ENCODE results near the gene GTF2E1. TPM values are rescaled to one million over a fixed set of nuclear protein-coding genes. Genes with fewer than 3 reads are reported as not detected.
"Not testable (repeated sequence)": the region's sequence is repeated elsewhere in the genome, so short reads cannot be mapped to it uniquely, and the experiment has no call there.

Gene GTF2E1
- polyA plus RNA-seq, 3 donors: 6.1 to 7.9 (median 6.9) TPM

DNA sequence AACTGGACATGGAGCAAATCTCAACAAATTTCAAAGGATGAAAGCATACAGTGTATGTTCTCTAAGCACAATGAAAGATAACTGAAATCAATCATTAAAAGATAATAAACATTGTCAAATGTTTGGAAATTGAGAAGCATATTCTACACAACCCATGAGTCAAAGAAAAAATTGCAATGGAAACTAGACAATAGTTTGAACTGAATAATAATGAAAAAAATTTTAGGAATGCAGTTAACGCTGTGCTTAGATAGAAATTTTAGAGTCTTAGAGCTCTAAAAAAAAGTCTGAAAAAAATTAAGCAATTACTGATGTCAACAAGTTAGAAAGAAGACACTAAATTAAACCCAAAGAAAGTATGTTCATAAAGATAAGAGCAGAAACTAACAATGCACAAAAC is 15.8 kb upstream of the GTF2E1 start:
- Histone ChIP-seq H3K4me1 (ENCODE audit: control insufficient read depth in 1 of 2, insufficient read depth in 2 of 2, low read length in 2 of 2) (no peaks in the 10 kb centered on the region), H3K9ac (ENCODE audit: insufficient read depth, low read length, poor library complexity, severe bottlenecking) (no peak overlapping the region), H3K79me2 (ENCODE audit: insufficient read depth, low read length) (no peaks in the 10 kb centered on the region), H2AFZ (ENCODE audit: insufficient read depth, low read depth, low read length, poor library complexity, severe bottlenecking) (no peak overlapping the region), H3K36me3 (replicated peaks in 1 of 2; ENCODE audit: control insufficient read depth in 1 of 2, insufficient read depth in 2 of 2, low read length in 2 of 2) (no peaks in the 10 kb centered on the region), H4K20me1 (ENCODE audit: insufficient read depth, low read length) (no peaks in the 10 kb centered on the region), H3K4me3 (replicated peaks in 1 of 3; ENCODE audit: low read depth in 2 of 3, low read length in 3 of 3) (no peak overlapping the region), H3K27ac (ENCODE audit: low read depth in 1 of 2, low read length in 2 of 2) (no peak overlapping the region), H3K27me3 (ENCODE audit: control insufficient read depth in 2 of 2, insufficient read depth in 2 of 2, low read length in 2 of 2) (no peaks in the 10 kb centered on the region), H3K9me3 (replicated peaks in 1 of 2; ENCODE audit: control insufficient read depth in 1 of 2, insufficient read depth in 1 of 2, low read length in 2 of 2) (no peaks in the 10 kb centered on the region), H3K4me2 (replicated peaks; ENCODE audit: extremely low read depth, low read length, poor library complexity, severe bottlenecking) (no peak overlapping the region)
- peaks cover 0 to 2% (median 2%) of the 10 kb centered on the region in 3 donors for H3K27me3 Mint-ChIP-seq (ENCODE audit: low read depth in 3 of 3)
- H3K27ac Mint-ChIP-seq: no peak overlapping the region
- H3K4me1 Mint-ChIP-seq: no peaks in the 10 kb centered on the region
- no peak for DNase-seq
- H3K36me3 Mint-ChIP-seq: peaks cover 20 to 21% of the 10 kb centered on the region in 2 donors
- intact Hi-C loops (cut with micrococcal nuclease): no loop called here
- WGBS (ENCODE audit: insufficient coverage): no CpG with 5 or more reads among the region's 1 CpG
- TF ChIP-seq, protein P1, sequence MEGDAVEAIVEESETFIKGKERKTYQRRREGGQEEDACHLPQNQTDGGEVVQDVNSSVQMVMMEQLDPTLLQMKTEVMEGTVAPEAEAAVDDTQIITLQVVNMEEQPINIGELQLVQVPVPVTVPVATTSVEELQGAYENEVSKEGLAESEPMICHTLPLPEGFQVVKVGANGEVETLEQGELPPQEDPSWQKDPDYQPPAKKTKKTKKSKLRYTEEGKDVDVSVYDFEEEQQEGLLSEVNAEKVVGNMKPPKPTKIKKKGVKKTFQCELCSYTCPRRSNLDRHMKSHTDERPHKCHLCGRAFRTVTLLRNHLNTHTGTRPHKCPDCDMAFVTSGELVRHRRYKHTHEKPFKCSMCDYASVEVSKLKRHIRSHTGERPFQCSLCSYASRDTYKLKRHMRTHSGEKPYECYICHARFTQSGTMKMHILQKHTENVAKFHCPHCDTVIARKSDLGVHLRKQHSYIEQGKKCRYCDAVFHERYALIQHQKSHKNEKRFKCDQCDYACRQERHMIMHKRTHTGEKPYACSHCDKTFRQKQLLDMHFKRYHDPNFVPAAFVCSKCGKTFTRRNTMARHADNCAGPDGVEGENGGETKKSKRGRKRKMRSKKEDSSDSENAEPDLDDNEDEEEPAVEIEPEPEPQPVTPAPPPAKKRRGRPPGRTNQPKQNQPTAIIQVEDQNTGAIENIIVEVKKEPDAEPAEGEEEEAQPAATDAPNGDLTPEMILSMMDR (IDR thresholded peaks at IDR 0.05): no peak
- H3K9me3 Mint-ChIP-seq: peaks cover 0 to 6% (median 3%) of the 10 kb centered on the region in 7 donors
- no peak overlapping the region for H3K4me3 Mint-ChIP-seq

DNA sequence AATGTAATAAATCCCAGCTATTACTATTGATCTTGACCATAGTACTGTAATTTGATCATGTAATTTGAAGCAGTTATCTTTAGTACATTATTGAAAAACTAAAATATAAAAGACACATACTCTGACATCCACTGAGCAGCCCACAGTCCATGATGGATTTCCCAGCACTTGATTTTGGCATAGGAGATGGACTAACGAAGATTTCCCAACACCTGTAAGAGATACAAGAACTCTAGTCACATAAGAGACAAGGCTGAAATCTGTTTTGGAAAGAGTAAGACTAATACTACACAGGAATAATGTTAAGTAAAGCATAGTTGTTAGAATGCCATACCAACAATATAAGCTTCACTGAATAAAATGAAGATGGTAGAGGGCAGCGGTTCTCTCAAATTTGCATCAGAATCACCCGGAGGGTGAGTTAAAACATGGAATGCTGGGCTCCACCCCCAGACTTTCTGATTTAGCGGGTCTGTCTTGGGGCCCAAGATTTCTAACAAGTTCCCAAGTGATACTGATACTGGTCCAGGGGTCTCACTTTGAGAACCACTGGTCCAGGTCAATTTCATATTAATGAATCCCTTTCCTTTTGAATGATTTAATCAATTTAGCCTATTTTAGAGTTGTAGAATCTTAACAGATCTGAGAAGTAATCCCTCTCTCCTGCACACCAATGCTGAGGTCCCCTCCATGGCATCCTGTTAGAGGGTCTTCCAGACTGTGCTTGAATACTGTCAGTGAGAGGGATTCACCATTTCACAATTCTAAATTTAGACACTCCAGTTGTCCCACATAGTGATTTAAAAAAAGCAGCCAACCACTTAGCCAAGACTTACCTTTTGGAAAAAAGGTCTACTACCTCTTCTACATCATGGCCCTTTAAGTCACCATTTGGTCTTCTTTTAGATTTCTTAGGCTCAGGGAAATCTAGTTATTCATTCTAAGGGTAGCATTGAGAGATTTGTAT is 11.7 kb upstream of the GTF2E1 start:
- WGBS (ENCODE audit: insufficient coverage): 100% methylated on average over 2 of the region's 4 CpGs
- H3K9me3 Mint-ChIP-seq: peaks cover 6 to 21% (median 12%) of the 10 kb centered on the region in 7 donors

DNA sequence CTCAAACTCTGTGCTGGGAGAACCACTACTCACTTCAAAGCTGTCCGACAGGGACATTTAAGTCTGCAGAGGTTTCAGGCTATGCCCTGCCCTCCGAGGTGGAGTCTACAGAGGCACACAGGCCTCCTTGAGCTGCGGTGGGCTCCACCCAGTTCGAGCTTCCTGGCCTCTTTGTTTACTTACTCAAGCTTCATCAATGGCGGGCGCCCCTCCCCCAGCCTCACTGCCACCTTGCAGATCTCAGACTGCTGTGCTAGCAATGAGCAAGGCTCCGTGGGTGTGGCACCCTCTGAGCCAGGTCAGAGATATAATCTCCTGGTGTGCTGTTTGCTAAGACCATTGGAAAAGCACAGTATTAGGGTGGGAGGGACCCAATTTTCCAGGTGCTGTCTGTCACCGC is 4.5 kb upstream of the GTF2E1 start:
- intact Hi-C loops (cut with micrococcal nuclease); H4K20me1 ChIP-seq (ENCODE audit: insufficient read depth, low read length); H3K4me3 ChIP-seq (replicated peaks in 1 of 3; ENCODE audit: low read depth in 2 of 3, low read length in 3 of 3); DNase-seq; H3K4me1 ChIP-seq (ENCODE audit: control insufficient read depth in 1 of 2, insufficient read depth in 2 of 2, low read length in 2 of 2); H3K79me2 ChIP-seq (ENCODE audit: insufficient read depth, low read length); H3K4me2 ChIP-seq (replicated peaks; ENCODE audit: extremely low read depth, low read length, poor library complexity, severe bottlenecking); H3K27me3 ChIP-seq (ENCODE audit: control insufficient read depth in 2 of 2, insufficient read depth in 2 of 2, low read length in 2 of 2); H3K4me3 Mint-ChIP-seq; H3K9ac ChIP-seq (ENCODE audit: insufficient read depth, low read length, poor library complexity, severe bottlenecking); H3K27me3 Mint-ChIP-seq (ENCODE audit: low read depth in 3 of 3); H2AFZ ChIP-seq (ENCODE audit: insufficient read depth, low read depth, low read length, poor library complexity, severe bottlenecking); H3K27ac Mint-ChIP-seq; H3K4me1 Mint-ChIP-seq; H3K27ac ChIP-seq (ENCODE audit: low read depth in 1 of 2, low read length in 2 of 2): not testable (repeated sequence)
- WGBS (ENCODE audit: insufficient coverage): 100% methylated on average over 7 of the region's 8 CpGs
- Mint-ChIP-seq H3K9me3 (peaks cover 19 to 42% (median 29%) of the 10 kb centered on the region in 7 donors), H3K36me3 (peaks cover 12 to 14% of the 10 kb centered on the region in 2 donors)
- peaks cover 0 to 12% of the 10 kb centered on the region in 2 donors for H3K9me3 ChIP-seq (replicated peaks in 1 of 2; ENCODE audit: control insufficient read depth in 1 of 2, insufficient read depth in 1 of 2, low read length in 2 of 2)
- H3K36me3 ChIP-seq (replicated peaks in 1 of 2; ENCODE audit: control insufficient read depth in 1 of 2, insufficient read depth in 2 of 2, low read length in 2 of 2): peaks cover 0 to 11% of the 10 kb centered on the region in 2 donors

More for the DNA sequence above, 11.7 kb upstream of the GTF2E1 start:
- intact Hi-C loops (cut with micrococcal nuclease): no loop called here
- DNase-seq: no peak
- Histone ChIP-seq H3K4me2 (replicated peaks; ENCODE audit: extremely low read depth, low read length, poor library complexity, severe bottlenecking) (no peak overlapping the region), H3K9ac (ENCODE audit: insufficient read depth, low read length, poor library complexity, severe bottlenecking) (no peak overlapping the region), H3K4me3 (replicated peaks in 1 of 3; ENCODE audit: low read depth in 2 of 3, low read length in 3 of 3) (no peak overlapping the region), H3K4me1 (ENCODE audit: control insufficient read depth in 1 of 2, insufficient read depth in 2 of 2, low read length in 2 of 2) (no peaks in the 10 kb centered on the region), H3K27ac (ENCODE audit: low read depth in 1 of 2, low read length in 2 of 2) (no peak overlapping the region), H2AFZ (ENCODE audit: insufficient read depth, low read depth, low read length, poor library complexity, severe bottlenecking) (no peak overlapping the region), H3K36me3 (replicated peaks in 1 of 2; ENCODE audit: control insufficient read depth in 1 of 2, insufficient read depth in 2 of 2, low read length in 2 of 2) (no peaks in the 10 kb centered on the region), H4K20me1 (ENCODE audit: insufficient read depth, low read length) (no peaks in the 10 kb centered on the region), H3K27me3 (ENCODE audit: control insufficient read depth in 2 of 2, insufficient read depth in 2 of 2, low read length in 2 of 2) (no peaks in the 10 kb centered on the region), H3K9me3 (replicated peaks in 1 of 2; ENCODE audit: control insufficient read depth in 1 of 2, insufficient read depth in 1 of 2, low read length in 2 of 2) (no peaks in the 10 kb centered on the region), H3K79me2 (ENCODE audit: insufficient read depth, low read length) (no peaks in the 10 kb centered on the region)
- TF ChIP-seq, protein P1 (IDR thresholded peaks at IDR 0.05): no peak
- no peak overlapping the region for H3K4me3 Mint-ChIP-seq
- H3K36me3 Mint-ChIP-seq: peaks cover 10% of the 10 kb centered on the region in 2 donors
- H3K27ac Mint-ChIP-seq: no peak overlapping the region
- no peaks in the 10 kb centered on the region for H3K4me1 Mint-ChIP-seq
- peaks cover 0 to 2% (median 1%) of the 10 kb centered on the region in 3 donors for H3K27me3 Mint-ChIP-seq (ENCODE audit: low read depth in 3 of 3)

All from CD14-positive monocyte (primary cell).